Calu3 (cell line): ENCODE measurements around the gene ARHGAP15. TPM values are rescaled to one million over a fixed set of nuclear protein-coding genes. Genes with fewer than 3 reads are reported as not detected.

ENCODE experiments used
- BruUV-seq: library from RNA; stranded (reverse); fragments of 400-500 nt; replicated peaks from 2 replicates; lab custom pipeline; 2021; lab: Mats Ljungman, UMichigan
- CTCF ChIA-PET: fragments of 300-600 bp; sonication (Branson Sonifier 250); formaldehyde crosslinking; loops from one replicate; lab custom pipeline; 2022; ENCODE audit warnings: antibody characterized with exemption; lab: Charles Lee
- DNase-seq: peaks from one replicate; pipeline ENCODE4 v3.0.0; 2022
- H3K27ac Mint-ChIP-seq: one replicate; pipeline ENCODE4 v1.8.0; 2022; ENCODE audit warnings: mixed read lengths; ENCODE audit not compliant: unreplicated experiment
- H3K27me3 Mint-ChIP-seq: one replicate; pipeline ENCODE4 v1.8.0; 2022; ENCODE audit warnings: mixed read lengths; ENCODE audit not compliant: unreplicated experiment
- H3K36me3 Mint-ChIP-seq: one replicate; pipeline ENCODE4 v1.8.0; 2022; ENCODE audit warnings: mild to moderate bottlenecking, moderate library complexity, mixed read lengths; ENCODE audit not compliant: insufficient read depth, unreplicated experiment
- H3K4me1 Mint-ChIP-seq: one replicate; pipeline ENCODE4 v1.8.0; 2022; ENCODE audit warnings: mild to moderate bottlenecking, low read depth, mixed read lengths; ENCODE audit not compliant: unreplicated experiment
- H3K4me3 Mint-ChIP-seq: one replicate; pipeline ENCODE4 v1.8.0; 2022; ENCODE audit warnings: mild to moderate bottlenecking, low read depth, moderate library complexity, mixed read lengths; ENCODE audit not compliant: unreplicated experiment
- H3K9me3 Mint-ChIP-seq: one replicate; pipeline ENCODE4 v1.8.0; 2022; ENCODE audit warnings: low read depth, mixed read lengths; ENCODE audit not compliant: unreplicated experiment
- CTCF ChIP-seq: fragments of 200-600 bp; IDR thresholded peaks from one replicate; pipeline ENCODE4 v1.8.0; 2022; ENCODE audit warnings: antibody characterized with exemption; ENCODE audit not compliant: unreplicated experiment
- intact Hi-C: fragments of 100-400 bp; cut with micrococcal nuclease; formaldehyde crosslinking; loops from one replicate; pipeline ENCODE4 v1.10.0; 2022; ENCODE audit not compliant: unreplicated experiment
- total RNA-seq: library from RNA; stranded (reverse); gene quantifications from 2 replicates; pipeline ENCODE4 v1.2.3, GENCODE V29; 2022

ARHGAP15 gene
- total RNA-seq, 1 experiment from 2014 or later: not detected

DNA sequence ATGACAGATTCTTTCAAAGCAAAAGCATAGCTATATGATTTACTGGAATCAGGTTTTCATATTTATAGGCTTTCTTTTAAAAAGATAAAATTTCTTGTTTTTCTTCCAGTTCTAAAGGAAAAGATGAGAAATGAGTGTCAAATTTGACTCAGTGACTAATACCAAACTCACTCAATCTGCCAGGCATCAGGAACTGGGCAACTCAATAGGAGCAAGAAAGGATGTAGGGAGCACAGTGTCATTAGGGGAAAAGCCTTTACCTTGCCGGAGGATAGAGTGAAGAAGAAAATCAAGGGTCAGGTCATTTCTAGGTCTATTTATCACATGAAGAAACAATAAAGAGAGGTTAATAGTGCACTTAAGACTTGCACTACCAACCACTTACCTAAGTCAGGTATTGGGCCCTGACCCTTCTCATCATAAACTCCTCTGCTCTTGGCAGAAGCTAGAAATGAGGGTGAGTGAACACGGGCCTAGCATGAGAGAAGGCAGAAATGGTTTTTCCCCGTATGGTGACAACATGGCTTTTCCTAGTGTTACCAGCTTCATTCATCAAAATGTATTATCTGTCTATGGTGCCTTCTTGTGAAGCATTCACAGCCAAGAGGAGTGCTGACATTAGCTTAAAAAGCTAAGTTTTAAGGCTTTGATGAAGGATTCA, 151.0 kb downstream of the ARHGAP15 start:
- H3K9me3 Mint-ChIP-seq: no peaks in the 10 kb centered on the region
- H3K4me1 Mint-ChIP-seq: no peaks in the 10 kb centered on the region
- no peaks in the 10 kb centered on the region for H3K36me3 Mint-ChIP-seq
- TF ChIP-seq CTCF: no peak
- no peaks in the 10 kb centered on the region for H3K27me3 Mint-ChIP-seq
- H3K4me3 Mint-ChIP-seq: no peak overlapping the region
- intact Hi-C loops: no loop called here
- no peak overlapping the region for H3K27ac Mint-ChIP-seq
- DNase-seq: no peak
- no TSS peak for BruUV-seq
- CTCF ChIA-PET: no interaction called here

GRCh38 chr2:143282684-143283083, 153.5 kb downstream of the ARHGAP15 start:
- Mint-ChIP-seq H3K27me3 (no peaks in the 10 kb centered on the region), H3K4me3 (no peak overlapping the region), H3K36me3 (no peaks in the 10 kb centered on the region), H3K9me3 (no peaks in the 10 kb centered on the region), H3K27ac (no peak overlapping the region), H3K4me1 (no peaks in the 10 kb centered on the region)
- no peak for DNase-seq
- CTCF ChIA-PET: no interaction called here
- TF ChIP-seq CTCF: no peak
- intact Hi-C loops: no loop called here
- no TSS peak for BruUV-seq

- BruUV-seq: no TSS peak
- Mint-ChIP-seq H3K27ac (peak overlapping the region; percentile 50), H3K4me1 (no peaks in the 10 kb centered on the region), H3K9me3 (no peaks in the 10 kb centered on the region), H3K27me3 (no peaks in the 10 kb centered on the region), H3K36me3 (no peaks in the 10 kb centered on the region), H3K4me3 (no peak overlapping the region)
- DNase-seq: peak; percentile 12
- intact Hi-C loops: no loop called here
- CTCF ChIA-PET: interaction anchor here (0.6 to 0.8 kb wide), 3 partner anchors 15 to 21 kb away, joined by 3 to 9 read pairs (median 4); no protein-coding TSS in a partner anchor
- peak; percentile 41 for TF ChIP-seq CTCF
Measured at GRCh38 chr2:143284087-143284675, 155.0 kb downstream of the ARHGAP15 start.

GRCh38 chr2:143289025-143289424, 159.8 kb downstream of the ARHGAP15 start:
- TF ChIP-seq CTCF: no peak
- no TSS peak for BruUV-seq
- H3K4me3 Mint-ChIP-seq: no peak overlapping the region
- H3K36me3 Mint-ChIP-seq: no peaks in the 10 kb centered on the region
- no peaks in the 10 kb centered on the region for H3K4me1 Mint-ChIP-seq
- CTCF ChIA-PET: no interaction called here
- DNase-seq: no peak
- H3K27me3 Mint-ChIP-seq: no peaks in the 10 kb centered on the region
- intact Hi-C loops: no loop called here
- no peaks in the 10 kb centered on the region for H3K9me3 Mint-ChIP-seq
- no peak overlapping the region for H3K27ac Mint-ChIP-seq
